ENCODE results near the gene SNRK. TPM values are rescaled to one million over a fixed set of nuclear protein-coding genes. Genes with fewer than 3 reads are reported as not detected.

SNRK gene
- total RNA-seq, 1 donor: 17.3 TPM

- H3K4me3 ChIP-seq (ENCODE audit: low read depth, low read length): no peak overlapping the region
- TF ChIP-seq CTCF (IDR thresholded peaks at IDR 0.05; ENCODE audit: insufficient read depth, low read length): no peak
- no peak for DNase-seq (ENCODE audit: low read depth)
Measured at GRCh38 chr3:43302116-43302880, 16.0 kb downstream of the SNRK start.

GRCh38 chr3:43304126-43304525, 17.8 kb downstream of the SNRK start:
- H3K4me3 ChIP-seq (ENCODE audit: low read depth, low read length): no peak overlapping the region
- no peak for TF ChIP-seq CTCF (IDR thresholded peaks at IDR 0.05; ENCODE audit: insufficient read depth, low read length)
- DNase-seq (ENCODE audit: low read depth): no peak

GRCh38 chr3:43307226-43307625, 20.9 kb downstream of the SNRK start:
- H3K4me3 ChIP-seq (ENCODE audit: low read depth, low read length): no peak overlapping the region
- no peak for DNase-seq (ENCODE audit: low read depth)
- no peak for TF ChIP-seq CTCF (IDR thresholded peaks at IDR 0.05; ENCODE audit: insufficient read depth, low read length)

GRCh38 chr3:43307649-43308048, 21.3 kb downstream of the SNRK start:
- DNase-seq (ENCODE audit: low read depth): no peak
- TF ChIP-seq CTCF (IDR thresholded peaks at IDR 0.05; ENCODE audit: insufficient read depth, low read length): no peak
- no peak overlapping the region for H3K4me3 ChIP-seq (ENCODE audit: low read depth, low read length)

GRCh38 chr3:43309372-43310305, 23.3 kb downstream of the SNRK start:
- H3K4me3 ChIP-seq (ENCODE audit: low read depth, low read length): no peak overlapping the region
- no peak for DNase-seq (ENCODE audit: low read depth)
- no peak for TF ChIP-seq CTCF (IDR thresholded peaks at IDR 0.05; ENCODE audit: insufficient read depth, low read length)

- TF ChIP-seq CTCF (IDR thresholded peaks at IDR 0.05; ENCODE audit: insufficient read depth, low read length): no peak
- no peak for DNase-seq (ENCODE audit: low read depth)
- no peak overlapping the region for H3K4me3 ChIP-seq (ENCODE audit: low read depth, low read length)
Measured at GRCh38 chr3:43316783-43317460, 30.6 kb downstream of the SNRK start.
